GM15510 (cell line): ENCODE data around the gene WNT10A.

Source experiments
- POLR2A ChIP-seq: IDR thresholded peaks from 3 replicates; pipeline ENCODE4 v1.6.1; 2011; ENCODE audit warnings: borderline replicate concordance; ENCODE audit not compliant: insufficient read length; ENCODE audit errors: extremely low read depth

WNT10A gene

DNA sequence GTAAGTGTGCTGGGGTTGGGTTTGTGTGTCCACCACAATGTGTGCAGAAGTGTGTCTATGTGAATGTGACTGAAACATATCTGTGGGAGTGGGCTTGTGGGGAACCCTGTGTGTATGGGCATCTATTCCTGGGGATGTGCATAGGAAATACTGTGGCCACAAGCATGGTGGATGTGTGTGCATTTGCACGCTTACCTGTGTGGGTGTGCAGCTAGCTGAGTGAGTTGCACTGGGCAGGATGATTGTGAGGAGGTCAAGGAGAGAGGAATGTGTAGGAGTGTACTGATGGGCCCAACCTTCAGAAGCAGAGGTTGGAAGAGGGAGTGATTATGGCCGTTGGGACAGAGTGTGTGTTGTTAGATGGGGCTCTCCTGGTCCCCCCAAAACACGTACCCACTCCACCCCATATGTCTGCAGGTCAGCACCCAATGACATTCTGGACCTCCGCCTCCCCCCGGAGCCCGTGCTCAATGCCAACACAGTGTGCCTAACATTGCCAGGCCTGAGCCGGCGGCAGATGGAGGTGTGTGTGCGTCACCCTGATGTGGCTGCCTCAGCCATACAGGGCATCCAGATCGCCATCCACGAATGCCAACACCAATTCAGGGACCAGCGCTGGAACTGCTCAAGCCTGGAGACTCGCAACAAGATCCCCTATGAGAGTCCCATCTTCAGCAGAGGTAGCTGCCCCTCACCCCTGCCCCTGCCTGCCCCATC lies 1.2 kb downstream of the WNT10A start:
- no peak for TF ChIP-seq POLR2A

DNA sequence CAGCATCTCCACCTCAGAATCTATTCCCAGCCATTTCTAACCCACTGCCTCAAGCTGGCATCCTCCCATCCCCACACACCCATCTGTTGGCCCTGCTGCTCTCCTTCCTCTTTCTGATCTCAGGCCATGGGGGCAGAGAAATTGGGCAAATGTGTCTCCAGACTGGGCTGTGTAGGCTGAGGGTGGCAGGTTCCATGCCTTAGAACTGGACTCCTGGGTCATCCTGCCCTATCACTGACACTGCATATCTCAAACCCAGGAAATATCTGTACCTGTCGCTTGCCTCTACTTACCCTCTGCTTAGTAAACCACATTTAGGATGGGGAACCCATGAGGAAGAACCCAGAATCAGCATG lies 1.8 kb downstream of the WNT10A start:
- no peak for TF ChIP-seq POLR2A

DNA sequence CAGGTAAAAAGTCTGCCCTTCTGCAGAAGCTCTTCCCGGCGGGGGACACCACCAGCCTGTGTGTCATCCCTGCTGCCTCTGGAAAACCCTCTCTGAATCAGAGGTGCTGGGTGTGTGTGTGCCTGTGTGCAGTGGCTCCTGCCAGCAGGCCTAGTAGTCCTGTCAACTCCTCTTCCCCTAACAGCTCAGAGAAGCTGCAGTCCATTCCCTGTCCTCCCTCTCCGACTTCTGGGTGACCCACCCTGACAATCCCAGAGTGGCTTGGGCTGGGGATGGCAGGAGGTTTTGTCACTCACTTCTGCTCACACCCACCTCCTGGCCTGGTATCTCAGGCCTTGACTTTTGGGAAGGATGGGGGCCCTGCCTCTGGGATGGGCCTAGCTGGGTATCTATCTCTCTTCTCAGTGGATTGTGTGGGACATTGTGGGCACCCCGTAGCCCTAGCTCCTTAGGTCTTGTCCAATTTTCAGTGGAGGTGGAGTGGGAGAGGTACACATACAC lies 2.3 kb downstream of the WNT10A start:
- TF ChIP-seq POLR2A: no peak

DNA sequence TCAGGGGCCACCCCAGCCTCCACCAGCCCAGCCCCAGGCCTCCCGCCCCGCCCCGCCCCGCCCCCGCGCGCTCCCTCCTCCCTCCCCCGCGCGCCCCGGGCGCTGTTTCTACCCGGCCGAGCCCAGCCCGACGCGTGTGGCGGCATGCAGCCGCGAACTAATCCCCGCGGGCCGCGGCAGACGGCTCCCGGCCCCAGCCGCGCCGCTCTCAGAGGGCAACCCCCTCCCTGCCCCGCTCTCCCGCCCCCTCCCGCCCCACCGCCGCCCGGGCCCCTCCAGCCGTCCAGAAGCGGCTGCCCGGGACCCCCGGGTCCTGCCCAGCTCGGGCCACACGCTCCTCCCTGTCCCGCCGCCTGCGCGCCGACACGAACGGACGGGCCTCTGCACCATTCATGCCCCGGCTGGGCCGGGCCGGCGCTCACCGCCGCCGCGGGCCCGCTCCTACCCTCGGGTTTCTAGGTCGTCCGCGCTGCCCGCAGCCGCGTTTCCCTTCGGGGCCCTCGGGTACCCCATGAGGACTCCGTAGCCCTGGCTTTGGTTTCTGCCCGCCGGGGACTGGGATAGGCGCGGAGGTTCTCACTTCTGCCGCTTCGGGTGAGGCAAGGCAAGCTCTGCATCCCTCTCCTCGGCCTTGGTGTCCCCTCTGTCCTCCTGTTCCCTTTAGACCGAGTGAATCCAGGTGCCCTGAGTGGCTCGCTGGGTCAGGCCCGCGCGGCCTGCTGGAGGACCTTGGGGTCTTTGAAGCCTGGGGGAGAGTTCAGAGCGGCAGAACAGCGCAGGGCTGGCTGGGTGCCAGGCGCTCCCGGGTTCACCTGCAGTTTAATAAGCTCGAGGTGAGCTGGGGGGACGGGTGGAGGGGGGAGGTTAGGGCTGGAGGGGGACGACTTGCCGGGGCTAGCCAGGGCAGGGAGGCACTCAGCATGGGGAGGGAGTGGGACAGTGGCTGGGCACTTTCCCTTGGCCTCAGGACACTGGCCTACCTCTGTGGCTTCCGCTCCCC lies 3.1 kb downstream of the WNT10A start:
- peak; percentile 27 for TF ChIP-seq POLR2A

DNA sequence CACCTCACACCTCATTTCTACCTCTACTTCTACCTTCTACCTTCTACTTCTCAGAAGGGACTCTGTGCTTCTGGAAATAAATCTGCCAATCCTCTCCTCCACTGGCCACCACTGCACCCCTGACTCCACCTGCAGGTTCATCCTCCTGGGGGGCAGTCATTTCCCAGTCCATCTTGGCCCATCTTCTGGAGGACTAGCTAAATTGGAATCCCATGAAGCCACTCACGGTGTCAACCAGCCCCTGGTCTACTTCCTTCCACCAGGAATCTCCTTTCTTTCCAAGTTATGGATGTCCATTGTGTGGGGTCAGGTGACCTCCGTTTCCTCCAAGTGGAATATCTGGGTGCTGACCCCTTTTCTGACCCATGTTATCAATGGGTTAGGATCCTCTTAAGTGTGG lies 3.9 kb downstream of the WNT10A start:
- TF ChIP-seq POLR2A: no peak

DNA sequence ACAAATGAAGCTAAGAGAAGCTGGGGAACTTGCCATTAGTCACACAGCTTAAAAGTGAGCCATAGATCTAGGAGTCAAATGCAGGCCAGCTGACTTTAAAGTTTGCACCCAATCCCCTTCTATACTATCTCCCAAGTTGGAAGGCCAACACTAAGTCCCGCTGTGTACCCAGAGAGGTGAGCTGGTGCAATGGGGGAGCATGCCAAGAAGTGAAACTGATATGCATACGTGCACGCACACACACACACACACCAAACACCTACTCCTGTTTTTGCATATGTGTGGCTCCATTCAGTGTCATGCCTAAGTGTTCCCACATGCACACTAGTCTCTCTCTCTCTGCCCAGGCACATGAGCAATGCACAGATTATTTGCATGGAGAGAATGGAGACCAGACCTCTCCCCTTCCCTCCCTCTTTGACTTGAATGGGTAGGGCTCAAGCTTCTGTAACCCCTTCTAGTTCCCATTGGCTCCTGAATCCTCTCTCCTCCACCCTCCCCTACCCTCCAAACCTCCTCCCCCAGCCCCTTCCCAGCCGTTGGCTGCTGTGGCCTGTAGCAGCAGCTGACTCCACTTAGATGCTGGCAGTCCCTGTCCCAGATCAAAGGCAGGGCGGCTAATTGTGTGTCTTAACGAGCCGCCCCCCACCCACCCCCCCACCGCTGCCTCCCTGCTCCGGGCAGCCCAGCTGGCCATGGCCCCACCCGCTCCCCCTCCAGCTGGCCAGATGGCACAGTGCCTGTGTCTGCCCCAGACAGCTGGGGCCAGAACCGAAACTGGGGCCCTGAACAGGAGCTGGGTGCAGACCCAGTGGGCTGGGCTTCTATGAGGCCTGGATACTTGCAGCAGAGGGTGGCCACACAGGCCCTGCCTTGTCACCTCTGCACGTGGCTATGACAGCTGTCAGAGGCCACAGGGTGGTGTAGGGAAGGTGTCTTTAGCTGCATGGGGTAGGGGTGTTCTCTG lies 5.6 kb downstream of the WNT10A start:
- no peak for TF ChIP-seq POLR2A

DNA sequence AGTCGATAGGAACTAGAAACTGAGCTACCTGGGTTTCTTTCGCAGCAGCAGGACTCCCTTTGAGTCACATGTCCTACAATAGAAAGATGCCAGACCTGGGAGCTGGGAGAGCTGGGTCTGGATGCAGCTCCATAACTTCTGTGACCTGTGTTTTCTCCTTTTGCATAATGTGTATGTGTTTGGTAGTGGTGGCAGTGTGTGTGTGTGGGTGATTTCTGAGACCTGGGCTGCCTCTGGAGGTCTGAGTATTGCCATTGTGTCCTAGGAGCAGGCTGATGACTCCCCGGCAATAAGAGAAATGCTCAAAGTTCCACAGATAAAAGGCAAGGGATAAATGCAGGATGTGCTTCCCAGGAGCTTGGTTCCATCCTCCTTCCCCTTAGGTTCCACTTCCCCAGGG lies 6.4 kb downstream of the WNT10A start:
- TF ChIP-seq POLR2A: no peak

DNA sequence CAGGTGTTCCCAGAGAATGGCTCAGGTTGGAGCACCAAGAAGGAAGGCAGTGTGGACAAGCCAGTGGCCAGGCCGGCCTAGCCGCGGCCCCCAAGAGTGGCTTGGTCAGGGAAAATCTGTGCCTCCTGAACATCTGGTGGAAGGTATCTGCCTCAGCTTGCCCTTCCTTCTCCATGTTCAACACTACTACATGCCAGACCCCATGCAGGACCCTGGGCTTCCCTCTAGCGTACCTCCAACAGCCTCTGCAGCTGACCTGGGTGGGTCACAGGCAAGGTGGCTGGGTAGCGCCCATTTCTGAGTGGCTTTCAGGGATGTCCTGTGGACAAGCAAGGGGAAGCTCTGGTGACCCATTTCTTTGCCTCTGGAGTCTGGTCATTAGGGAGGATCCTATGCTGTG lies 7.7 kb downstream of the WNT10A start:
- no peak for TF ChIP-seq POLR2A

DNA sequence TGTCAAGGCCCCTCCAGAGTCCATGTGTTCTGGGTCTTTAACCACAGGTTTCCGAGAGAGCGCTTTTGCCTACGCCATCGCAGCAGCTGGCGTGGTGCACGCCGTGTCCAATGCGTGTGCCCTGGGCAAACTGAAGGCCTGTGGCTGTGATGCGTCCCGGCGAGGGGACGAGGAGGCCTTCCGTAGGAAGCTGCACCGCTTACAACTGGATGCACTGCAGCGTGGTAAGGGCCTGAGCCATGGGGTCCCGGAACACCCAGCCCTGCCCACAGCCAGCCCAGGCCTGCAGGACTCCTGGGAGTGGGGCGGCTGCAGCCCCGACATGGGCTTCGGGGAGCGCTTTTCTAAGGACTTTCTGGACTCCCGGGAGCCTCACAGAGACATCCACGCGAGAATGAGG lies 9.3 kb downstream of the WNT10A start:
- no peak for TF ChIP-seq POLR2A

DNA sequence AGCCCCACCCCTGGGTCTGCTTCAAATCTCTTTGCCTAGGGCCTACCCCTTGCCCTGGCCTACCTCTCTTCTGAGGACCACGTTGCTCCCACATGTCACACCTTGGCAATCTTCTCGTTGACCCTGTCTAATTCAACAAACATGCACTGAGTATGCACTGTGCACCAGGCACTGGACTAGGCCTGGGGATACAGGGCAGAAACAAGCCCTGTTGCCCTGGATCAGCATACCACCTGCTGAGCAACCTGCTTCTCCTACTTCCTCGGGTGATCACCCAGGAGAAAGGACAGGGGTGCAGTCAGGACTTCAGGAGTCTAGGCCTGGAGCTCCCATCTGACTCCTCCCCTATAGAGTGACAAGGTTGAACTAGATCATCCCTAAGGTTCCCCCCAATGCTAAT lies 9.7 kb downstream of the WNT10A start:
- no peak for TF ChIP-seq POLR2A

DNA sequence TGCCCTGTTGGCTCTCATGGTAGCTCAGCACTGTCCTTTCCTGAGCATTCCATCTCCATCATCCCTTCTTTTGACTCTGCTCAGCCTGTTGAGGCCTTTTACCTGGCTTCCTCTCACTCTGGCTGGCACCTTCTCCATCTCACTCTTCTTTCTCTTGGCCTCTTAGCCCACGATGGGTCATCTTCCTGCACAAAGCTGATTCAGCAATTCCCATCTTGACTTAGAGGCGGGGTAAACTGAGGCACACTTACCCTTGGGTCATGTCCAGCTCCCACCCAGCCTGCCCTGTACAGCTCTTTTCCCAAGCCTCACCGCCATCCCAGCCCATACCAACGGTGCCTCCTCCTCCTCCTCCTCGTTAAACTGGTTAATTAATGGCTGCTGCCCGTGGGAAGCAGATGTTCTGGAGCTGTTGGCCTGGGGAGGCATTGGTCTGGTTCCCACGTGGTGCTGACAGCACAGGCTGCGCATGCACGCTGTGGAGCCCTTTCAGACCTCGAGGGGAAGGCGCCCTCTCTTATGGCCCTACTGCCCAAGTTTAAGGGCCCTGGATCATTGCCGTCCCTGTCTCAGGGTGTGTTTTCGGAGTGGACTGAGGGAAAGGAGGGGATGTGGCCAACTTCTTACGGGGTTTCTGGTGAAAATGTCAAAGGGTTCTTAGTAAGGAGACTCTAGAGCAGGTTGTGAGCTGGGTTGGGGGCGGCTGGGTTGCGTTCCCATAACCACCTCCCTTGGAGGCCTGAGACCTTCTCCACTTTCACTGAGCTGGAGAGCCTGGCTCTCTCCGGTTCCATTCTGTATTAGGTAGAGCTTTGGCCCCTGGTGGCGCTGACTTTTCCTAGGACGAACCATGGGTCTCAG lies 10.9 kb downstream of the WNT10A start:
- no peak for TF ChIP-seq POLR2A

DNA sequence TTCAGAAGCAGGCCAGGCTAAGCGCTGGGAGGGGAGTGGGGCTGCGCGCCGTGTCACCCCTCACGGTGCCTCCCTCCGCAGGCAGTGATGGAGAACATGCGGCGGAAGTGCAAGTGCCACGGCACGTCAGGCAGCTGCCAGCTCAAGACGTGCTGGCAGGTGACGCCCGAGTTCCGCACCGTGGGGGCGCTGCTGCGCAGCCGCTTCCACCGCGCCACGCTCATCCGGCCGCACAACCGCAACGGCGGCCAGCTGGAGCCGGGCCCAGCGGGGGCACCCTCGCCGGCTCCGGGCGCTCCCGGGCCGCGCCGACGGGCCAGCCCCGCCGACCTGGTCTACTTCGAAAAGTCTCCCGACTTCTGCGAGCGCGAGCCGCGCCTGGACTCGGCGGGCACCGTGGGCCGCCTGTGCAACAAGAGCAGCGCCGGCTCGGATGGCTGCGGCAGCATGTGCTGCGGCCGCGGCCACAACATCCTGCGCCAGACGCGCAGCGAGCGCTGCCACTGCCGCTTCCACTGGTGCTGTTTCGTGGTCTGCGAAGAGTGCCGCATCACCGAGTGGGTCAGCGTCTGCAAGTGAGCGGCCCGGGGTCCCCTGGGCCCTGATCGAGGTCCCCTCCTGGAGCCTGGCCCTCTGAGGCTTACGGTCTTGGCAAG lies 12.2 kb downstream of the WNT10A start:
- peak; percentile 57 for TF ChIP-seq POLR2A
